ENCODE measurements around the gene STOML1. TPM values are rescaled to one million over a fixed set of nuclear protein-coding genes. Genes with fewer than 3 reads are reported as not detected.

STOML1 gene
- total RNA-seq, 1 experiment from 2014 or later = 2.5 TPM

DNA sequence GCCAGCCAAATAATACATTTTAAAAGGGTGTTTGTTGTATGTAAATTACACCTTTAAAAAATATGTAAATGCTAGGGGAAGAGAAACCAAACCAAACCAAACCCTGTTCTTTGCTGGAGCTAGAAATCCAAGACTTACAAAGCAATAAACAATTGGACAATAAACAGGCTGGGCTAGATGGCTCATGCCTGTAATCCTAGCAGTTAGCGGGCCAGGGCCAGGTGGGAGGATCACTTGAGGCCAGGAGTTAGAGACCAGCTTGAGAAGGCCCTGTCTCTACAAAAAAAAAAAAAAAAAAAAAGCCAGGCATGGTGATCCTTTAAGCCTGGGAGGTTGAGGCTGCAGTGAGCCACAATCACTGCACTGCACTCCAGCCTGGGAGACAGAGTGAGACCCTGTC lies 12.5 kb downstream of the STOML1 start:
- H4K5ac ChIP-seq (ENCODE audit: insufficient read length, low read depth, low read length) = no peak overlapping the region
- H3K56ac ChIP-seq (ENCODE audit: insufficient read length, low read depth, low read length) = no peak overlapping the region
- H3K27me3 Mint-ChIP-seq (ENCODE audit: low read depth) = peaks cover 32% of the 10 kb centered on the region
- H3K27me3 ChIP-seq (ENCODE audit: insufficient read depth, low read length) = no peaks in the 10 kb centered on the region
- DNase-seq = no peak
- no peak overlapping the region for H3K27ac Mint-ChIP-seq
- no peaks in the 10 kb centered on the region for H3K9me3 ChIP-seq (ENCODE audit: control insufficient read depth, low read depth, low read length)
- no peak overlapping the region for H3K4ac ChIP-seq (ENCODE audit: low read depth, low read length)
- no peak overlapping the region for H3T11ph ChIP-seq (ENCODE audit: low read length)
- no peaks in the 10 kb centered on the region for H4K20me1 ChIP-seq (ENCODE audit: control insufficient read depth, insufficient read depth, insufficient read length)
- H3K27ac ChIP-seq (ENCODE audit: insufficient read length, low read depth, low read length) = no peak overlapping the region
- no peak overlapping the region for H3K4me2 ChIP-seq (ENCODE audit: insufficient read depth, insufficient read length, low read length)
- WGBS (ENCODE audit: extremely low coverage, insufficient read length, low lambda C conversion rate) = no CpG with 5 or more reads among the region's 1 CpG
- H2BK12ac ChIP-seq (ENCODE audit: insufficient read length, low read depth, low read length) = no peak overlapping the region
- no peaks in the 10 kb centered on the region for H3K23me2 ChIP-seq (ENCODE audit: insufficient read length, low read depth, low read length, poor library complexity, severe bottlenecking)
- no peaks in the 10 kb centered on the region for H3K4me1 ChIP-seq (ENCODE audit: insufficient read depth, low read length)
- no peak overlapping the region for H2BK5ac ChIP-seq (ENCODE audit: insufficient read length, low read length)
- no peak overlapping the region for H3K4me3 Mint-ChIP-seq
- no peaks in the 10 kb centered on the region; a peak in 1 of 7 replicates for H3K36me3 Mint-ChIP-seq (ENCODE audit: insufficient read depth in 1 of 3, low read depth in 3 of 3)
- H3K9ac ChIP-seq (ENCODE audit: extremely low read depth, insufficient read length, low read length) = no peak overlapping the region
- TF ChIP-seq, protein P1, sequence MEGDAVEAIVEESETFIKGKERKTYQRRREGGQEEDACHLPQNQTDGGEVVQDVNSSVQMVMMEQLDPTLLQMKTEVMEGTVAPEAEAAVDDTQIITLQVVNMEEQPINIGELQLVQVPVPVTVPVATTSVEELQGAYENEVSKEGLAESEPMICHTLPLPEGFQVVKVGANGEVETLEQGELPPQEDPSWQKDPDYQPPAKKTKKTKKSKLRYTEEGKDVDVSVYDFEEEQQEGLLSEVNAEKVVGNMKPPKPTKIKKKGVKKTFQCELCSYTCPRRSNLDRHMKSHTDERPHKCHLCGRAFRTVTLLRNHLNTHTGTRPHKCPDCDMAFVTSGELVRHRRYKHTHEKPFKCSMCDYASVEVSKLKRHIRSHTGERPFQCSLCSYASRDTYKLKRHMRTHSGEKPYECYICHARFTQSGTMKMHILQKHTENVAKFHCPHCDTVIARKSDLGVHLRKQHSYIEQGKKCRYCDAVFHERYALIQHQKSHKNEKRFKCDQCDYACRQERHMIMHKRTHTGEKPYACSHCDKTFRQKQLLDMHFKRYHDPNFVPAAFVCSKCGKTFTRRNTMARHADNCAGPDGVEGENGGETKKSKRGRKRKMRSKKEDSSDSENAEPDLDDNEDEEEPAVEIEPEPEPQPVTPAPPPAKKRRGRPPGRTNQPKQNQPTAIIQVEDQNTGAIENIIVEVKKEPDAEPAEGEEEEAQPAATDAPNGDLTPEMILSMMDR (conservative IDR thresholded peaks at IDR 0.05) = no peak
- no peak overlapping the region for H2BK15ac ChIP-seq (ENCODE audit: low read depth, low read length)
- peaks cover 0 to under 1% of the 10 kb centered on the region in 2 experiments; a peak in 1 of 5 replicates for H3K9me3 Mint-ChIP-seq
- no peak overlapping the region for H2BK120ac ChIP-seq (ENCODE audit: low read depth, low read length, poor library complexity, severe bottlenecking)
- no peak overlapping the region for H4K91ac ChIP-seq (ENCODE audit: insufficient read length, low read depth, low read length)
- no peak overlapping the region for H3K18ac ChIP-seq (ENCODE audit: insufficient read length, low read depth, low read length)
- no peak overlapping the region for H3K23ac ChIP-seq (ENCODE audit: insufficient read length, low read depth, low read length)
- H3K4me1 Mint-ChIP-seq = peaks cover 0 to 3% of the 10 kb centered on the region in 2 experiments; a peak in 1 of 4 replicates
- H2BK20ac ChIP-seq (ENCODE audit: low read depth, low read length, poor library complexity, severe bottlenecking) = no peak overlapping the region
- H2AK5ac ChIP-seq (ENCODE audit: insufficient read length, low read length) = no peak overlapping the region
- no peak overlapping the region for H4K8ac ChIP-seq (replicated peaks; ENCODE audit: insufficient read length, low read depth, low read length)
- no peak overlapping the region for H2AFZ ChIP-seq (ENCODE audit: low read length)
- no peaks in the 10 kb centered on the region for H3K79me1 ChIP-seq (ENCODE audit: insufficient read depth, low read depth, low read length, poor library complexity, severe bottlenecking)
- no peaks in the 10 kb centered on the region for H3K79me2 ChIP-seq (ENCODE audit: insufficient read depth, low read length)
- H3K14ac ChIP-seq (ENCODE audit: insufficient read depth, low read length) = no peak overlapping the region

Data from H9 (cell line).